ENCODE data around the gene PAQR8.
A peak's percentile ranks its signal among the peaks of the same experiment; 100 is the strongest.

The PAQR8 gene

DNA sequence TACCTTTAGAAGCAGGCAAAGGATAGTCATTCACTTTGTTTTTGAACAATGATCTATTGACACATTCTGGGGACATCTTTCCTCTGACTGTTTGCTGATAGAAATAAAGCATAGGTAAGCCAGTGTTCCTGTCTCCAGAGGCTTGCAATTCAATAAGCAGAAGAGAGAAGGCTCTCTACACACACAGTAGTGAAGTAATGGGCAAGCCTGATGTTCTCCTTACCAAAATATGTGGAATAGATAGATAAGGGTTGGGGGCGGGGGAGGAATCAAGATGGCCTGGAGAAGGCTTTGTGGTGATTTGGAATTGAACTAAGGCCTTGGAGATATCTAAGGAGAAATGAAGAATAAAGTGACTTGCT is 27.3 kb downstream of the PAQR8 start:
- H3K36me3 ChIP-seq (ENCODE audit: control insufficient read depth, insufficient read depth, low read length) = no peaks in the 10 kb centered on the region
- H3K9me3 ChIP-seq (ENCODE audit: control insufficient read depth, low read length) = no peaks in the 10 kb centered on the region
- H3K4me3 ChIP-seq (ENCODE audit: low read length) = no peak overlapping the region
- H3K4me1 ChIP-seq (ENCODE audit: control insufficient read depth, insufficient read depth, low read length) = peaks cover 44% of the 10 kb centered on the region
- no peak overlapping the region for H3K9ac ChIP-seq (ENCODE audit: low read length)
- H3K27me3 ChIP-seq (ENCODE audit: control insufficient read depth, insufficient read depth, low read length) = no peaks in the 10 kb centered on the region

- Histone ChIP-seq H3K4me3 (ENCODE audit: low read length) (peak overlapping the region; percentile 0), H3K9ac (ENCODE audit: low read length) (peak overlapping the region; percentile 7)
Measured at GRCh38 chr6:52389626-52390360, 27.8 kb downstream of the PAQR8 start.

GRCh38 chr6:52390361-52390727 is 28.4 kb downstream of the PAQR8 start:
- no peaks in the 10 kb centered on the region for H3K27me3 ChIP-seq (ENCODE audit: control insufficient read depth, insufficient read depth, low read length)
- no peaks in the 10 kb centered on the region for H3K9me3 ChIP-seq (ENCODE audit: control insufficient read depth, low read length)
- H3K36me3 ChIP-seq (ENCODE audit: control insufficient read depth, insufficient read depth, low read length) = no peaks in the 10 kb centered on the region
- H3K4me1 ChIP-seq (ENCODE audit: control insufficient read depth, insufficient read depth, low read length) = peaks cover 45% of the 10 kb centered on the region
- H3K4me3 ChIP-seq (ENCODE audit: low read length) = peak overlapping the region; percentile 0
- peak overlapping the region; percentile 7 for H3K9ac ChIP-seq (ENCODE audit: low read length)

More at GRCh38 chr6:52389626-52390360, 27.8 kb downstream of the PAQR8 start:
- peaks cover 42% of the 10 kb centered on the region for H3K4me1 ChIP-seq (ENCODE audit: control insufficient read depth, insufficient read depth, low read length)
- H3K36me3 ChIP-seq (ENCODE audit: control insufficient read depth, insufficient read depth, low read length) = no peaks in the 10 kb centered on the region
- H3K27me3 ChIP-seq (ENCODE audit: control insufficient read depth, insufficient read depth, low read length) = no peaks in the 10 kb centered on the region
- no peaks in the 10 kb centered on the region for H3K9me3 ChIP-seq (ENCODE audit: control insufficient read depth, low read length)

- H3K4me3 ChIP-seq (ENCODE audit: low read length) = no peak overlapping the region
- no peaks in the 10 kb centered on the region for H3K36me3 ChIP-seq (ENCODE audit: control insufficient read depth, insufficient read depth, low read length)
- H3K4me1 ChIP-seq (ENCODE audit: control insufficient read depth, insufficient read depth, low read length) = peaks cover 57% of the 10 kb centered on the region
- no peaks in the 10 kb centered on the region for H3K27me3 ChIP-seq (ENCODE audit: control insufficient read depth, insufficient read depth, low read length)
- no peak overlapping the region for H3K9ac ChIP-seq (ENCODE audit: low read length)
- H3K9me3 ChIP-seq (ENCODE audit: control insufficient read depth, low read length) = no peaks in the 10 kb centered on the region
Measured at GRCh38 chr6:52391599-52391998, 29.6 kb downstream of the PAQR8 start.

DNA sequence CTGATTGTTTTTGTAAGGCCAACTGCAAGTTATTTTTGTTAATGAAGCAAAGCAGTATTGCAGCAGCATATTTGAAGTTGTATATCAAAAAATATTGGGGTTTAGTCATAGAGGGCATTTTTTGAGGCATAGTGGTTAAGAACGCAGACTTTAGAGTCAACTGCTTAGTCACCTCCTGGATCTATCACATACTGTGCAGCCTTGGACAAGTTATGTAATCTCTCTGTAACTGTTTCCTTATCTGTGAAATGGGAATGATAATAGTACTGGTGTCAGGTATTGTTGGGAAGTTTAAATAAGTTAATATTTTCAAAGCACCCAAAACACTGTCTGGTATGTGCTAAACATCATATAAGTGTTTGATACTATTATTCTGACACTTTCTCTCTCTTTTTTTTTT is 31.0 kb downstream of the PAQR8 start:
- Histone ChIP-seq H3K4me1 (ENCODE audit: control insufficient read depth, insufficient read depth, low read length) (peaks cover 65% of the 10 kb centered on the region), H3K4me3 (ENCODE audit: low read length) (no peak overlapping the region), H3K9me3 (ENCODE audit: control insufficient read depth, low read length) (no peaks in the 10 kb centered on the region)

GRCh38 chr6:52393780-52394179 is 31.8 kb downstream of the PAQR8 start:
- H3K4me3 ChIP-seq (ENCODE audit: low read length) = no peak overlapping the region

More for the DNA sequence above, 31.0 kb downstream of the PAQR8 start:
- H3K9ac ChIP-seq (ENCODE audit: low read length) = no peak overlapping the region
- H3K27me3 ChIP-seq (ENCODE audit: control insufficient read depth, insufficient read depth, low read length) = no peaks in the 10 kb centered on the region
- no peaks in the 10 kb centered on the region for H3K36me3 ChIP-seq (ENCODE audit: control insufficient read depth, insufficient read depth, low read length)

GRCh38 chr6:52394251-52394666 is 32.3 kb downstream of the PAQR8 start:
- Histone ChIP-seq H3K4me3 (ENCODE audit: low read length) (no peak overlapping the region), H3K36me3 (ENCODE audit: control insufficient read depth, insufficient read depth, low read length) (no peaks in the 10 kb centered on the region), H3K9me3 (ENCODE audit: control insufficient read depth, low read length) (no peaks in the 10 kb centered on the region), H3K9ac (ENCODE audit: low read length) (no peak overlapping the region), H3K4me1 (ENCODE audit: control insufficient read depth, insufficient read depth, low read length) (peaks cover 57% of the 10 kb centered on the region), H3K27me3 (ENCODE audit: control insufficient read depth, insufficient read depth, low read length) (no peaks in the 10 kb centered on the region)

More at GRCh38 chr6:52393780-52394179, 31.8 kb downstream of the PAQR8 start:
- Histone ChIP-seq H3K9me3 (ENCODE audit: control insufficient read depth, low read length) (no peaks in the 10 kb centered on the region), H3K36me3 (ENCODE audit: control insufficient read depth, insufficient read depth, low read length) (no peaks in the 10 kb centered on the region), H3K9ac (ENCODE audit: low read length) (no peak overlapping the region), H3K27me3 (ENCODE audit: control insufficient read depth, insufficient read depth, low read length) (no peaks in the 10 kb centered on the region), H3K4me1 (ENCODE audit: control insufficient read depth, insufficient read depth, low read length) (peaks cover 61% of the 10 kb centered on the region)

- Histone ChIP-seq H3K36me3 (ENCODE audit: control insufficient read depth, insufficient read depth, low read length) (no peaks in the 10 kb centered on the region), H3K9ac (ENCODE audit: low read length) (no peak overlapping the region), H3K9me3 (ENCODE audit: control insufficient read depth, low read length) (no peaks in the 10 kb centered on the region), H3K4me1 (ENCODE audit: control insufficient read depth, insufficient read depth, low read length) (peaks cover 48% of the 10 kb centered on the region), H3K27me3 (ENCODE audit: control insufficient read depth, insufficient read depth, low read length) (no peaks in the 10 kb centered on the region), H3K4me3 (ENCODE audit: low read length) (no peak overlapping the region)
Measured at GRCh38 chr6:52395969-52396368, 34.0 kb downstream of the PAQR8 start.

GRCh38 chr6:52399511-52400312 is 37.8 kb downstream of the PAQR8 start:
- Histone ChIP-seq H3K9me3 (ENCODE audit: control insufficient read depth, low read length) (no peaks in the 10 kb centered on the region), H3K9ac (ENCODE audit: low read length) (no peak overlapping the region), H3K4me3 (ENCODE audit: low read length) (no peak overlapping the region), H3K4me1 (ENCODE audit: control insufficient read depth, insufficient read depth, low read length) (peaks cover 52% of the 10 kb centered on the region), H3K36me3 (ENCODE audit: control insufficient read depth, insufficient read depth, low read length) (peaks cover 12% of the 10 kb centered on the region), H3K27me3 (ENCODE audit: control insufficient read depth, insufficient read depth, low read length) (no peaks in the 10 kb centered on the region)

- Histone ChIP-seq H3K4me1 (ENCODE audit: control insufficient read depth, insufficient read depth, low read length) (peaks cover 47% of the 10 kb centered on the region), H3K4me3 (ENCODE audit: low read length) (no peak overlapping the region), H3K9me3 (ENCODE audit: control insufficient read depth, low read length) (no peaks in the 10 kb centered on the region), H3K27me3 (ENCODE audit: control insufficient read depth, insufficient read depth, low read length) (no peaks in the 10 kb centered on the region), H3K36me3 (ENCODE audit: control insufficient read depth, insufficient read depth, low read length) (peaks cover 12% of the 10 kb centered on the region), H3K9ac (ENCODE audit: low read length) (no peak overlapping the region)
Measured at GRCh38 chr6:52400313-52401041, 38.5 kb downstream of the PAQR8 start.

DNA sequence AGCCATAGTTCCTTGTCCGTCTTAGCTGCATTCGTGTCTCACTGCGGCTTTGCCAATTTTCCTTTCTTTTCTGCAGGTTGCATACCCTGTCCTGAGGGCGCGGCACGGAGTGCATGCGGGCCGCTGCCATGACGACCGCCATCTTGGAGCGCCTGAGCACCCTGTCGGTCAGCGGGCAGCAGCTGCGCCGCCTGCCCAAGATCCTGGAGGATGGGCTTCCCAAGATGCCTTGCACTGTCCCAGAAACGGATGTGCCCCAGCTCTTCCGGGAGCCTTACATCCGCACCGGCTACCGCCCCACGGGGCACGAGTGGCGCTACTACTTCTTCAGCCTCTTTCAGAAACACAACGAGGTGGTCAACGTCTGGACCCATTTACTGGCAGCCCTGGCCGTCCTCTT is 41.1 kb downstream of the PAQR8 start:
- no peak overlapping the region for H3K9ac ChIP-seq (ENCODE audit: low read length)
- H3K4me3 ChIP-seq (ENCODE audit: low read length) = no peak overlapping the region
- peaks cover 28% of the 10 kb centered on the region for H3K4me1 ChIP-seq (ENCODE audit: control insufficient read depth, insufficient read depth, low read length)
- H3K36me3 ChIP-seq (ENCODE audit: control insufficient read depth, insufficient read depth, low read length) = peaks cover 12% of the 10 kb centered on the region
- no peaks in the 10 kb centered on the region for H3K27me3 ChIP-seq (ENCODE audit: control insufficient read depth, insufficient read depth, low read length)
- H3K9me3 ChIP-seq (ENCODE audit: control insufficient read depth, low read length) = no peaks in the 10 kb centered on the region

DNA sequence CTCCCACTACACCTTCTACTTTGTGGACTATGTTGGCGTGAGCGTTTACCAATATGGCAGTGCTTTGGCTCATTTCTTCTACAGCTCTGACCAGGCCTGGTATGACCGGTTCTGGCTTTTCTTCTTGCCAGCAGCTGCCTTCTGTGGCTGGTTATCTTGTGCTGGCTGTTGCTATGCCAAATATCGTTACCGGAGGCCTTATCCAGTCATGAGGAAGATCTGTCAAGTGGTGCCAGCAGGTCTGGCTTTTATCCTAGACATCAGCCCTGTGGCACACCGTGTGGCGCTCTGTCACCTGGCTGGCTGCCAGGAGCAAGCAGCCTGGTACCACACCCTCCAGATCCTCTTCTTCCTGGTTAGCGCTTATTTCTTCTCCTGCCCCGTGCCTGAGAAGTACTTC is 41.7 kb downstream of the PAQR8 start:
- H3K36me3 ChIP-seq (ENCODE audit: control insufficient read depth, insufficient read depth, low read length) = peaks cover 12% of the 10 kb centered on the region
- H3K4me1 ChIP-seq (ENCODE audit: control insufficient read depth, insufficient read depth, low read length) = peaks cover 28% of the 10 kb centered on the region
- no peak overlapping the region for H3K4me3 ChIP-seq (ENCODE audit: low read length)
- H3K27me3 ChIP-seq (ENCODE audit: control insufficient read depth, insufficient read depth, low read length) = no peaks in the 10 kb centered on the region
- peak overlapping the region; percentile 14 for H3K9ac ChIP-seq (ENCODE audit: low read length)
- no peaks in the 10 kb centered on the region for H3K9me3 ChIP-seq (ENCODE audit: control insufficient read depth, low read length)
